Panc1 (cell line): ENCODE measurements around the gene ATXN3L. TPM values are rescaled to one million over a fixed set of nuclear protein-coding genes. Genes with fewer than 3 reads are reported as not detected.

ENCODE experiments used
- ATAC-seq: fragments of 200-7000 bp; cut with Tn5 transposase; 2 replicates; pipeline ENCODE4 v1.9.1; 2020; ENCODE audit warnings: mild to moderate bottlenecking, moderate library complexity
- BruUV-seq: library from RNA; stranded (reverse); fragments of 400-500 nt; replicated peaks from 2 replicates; lab custom pipeline; 2021; lab: Mats Ljungman, UMichigan
- CTCF ChIA-PET: fragments of 300-600 bp; sonication (Branson Sonifier 250); formaldehyde crosslinking; loops from one replicate; lab custom pipeline; 2022; ENCODE audit warnings: antibody characterized with exemption; lab: Charles Lee
- POLR2A ChIA-PET: fragments of 300-600 bp; sonication (Branson Sonifier 250); formaldehyde crosslinking; loops from one replicate; lab custom pipeline; 2022; ENCODE audit warnings: antibody characterized with exemption; lab: Charles Lee
- DNase-seq: peaks from one replicate; pipeline ENCODE4 v3.0.0-alpha.2; 2010; ENCODE audit warnings: low read depth, low spot score
- H3K27ac ChIP-seq: 2 replicates; pipeline ENCODE4 v1.5.1; 2011; ENCODE audit warnings: mild to moderate bottlenecking, low read length, inconsistent platforms
- H3K27me3 ChIP-seq: fragments of 200-500 bp; sonication (Bioruptor generic); 2 replicates; pipeline ENCODE4 v1.6.0; 2014; ENCODE audit warnings: low read length, inconsistent platforms; ENCODE audit not compliant: control insufficient read depth, insufficient read depth
- H3K36me3 ChIP-seq: fragments of 200-500 bp; sonication (Bioruptor generic); 2 replicates; pipeline ENCODE4 v1.5.1; 2014; ENCODE audit warnings: inconsistent platforms, mild to moderate bottlenecking, low read length, moderate library complexity; ENCODE audit not compliant: control insufficient read depth, insufficient read depth
- H3K4me1 ChIP-seq: 2 replicates; pipeline ENCODE4 v1.5.1; 2011; ENCODE audit warnings: inconsistent platforms, mild to moderate bottlenecking, low read length, moderate library complexity; ENCODE audit not compliant: control insufficient read depth, insufficient read depth
- H3K4me3 ChIP-seq, 2 experiments: 2 replicates each; pipeline ENCODE4 v1.5.1; 2011 to 2012; ENCODE audit warnings: low read depth in 2 of 2, low read length in 2 of 2, mild to moderate bottlenecking in 2 of 2, inconsistent platforms in 1 of 2, moderate library complexity in 1 of 2
- H3K9me3 ChIP-seq: fragments of 200-500 bp; sonication (Bioruptor generic); 2 replicates; pipeline ENCODE4 v1.5.1; 2014; ENCODE audit warnings: low read depth, mild to moderate bottlenecking, inconsistent platforms, low read length, moderate library complexity; ENCODE audit not compliant: control insufficient read depth, insufficient read depth
- CTCF ChIP-seq: fragments of 450-650 bp; IDR thresholded peaks from 2 replicates; pipeline ENCODE4 v1.5.1; 2017; ENCODE audit warnings: mild to moderate bottlenecking
- POLR2AphosphoS5 ChIP-seq: IDR thresholded peaks from 2 replicates; pipeline ENCODE4 v1.6.1; 2012; ENCODE audit warnings: mild to moderate bottlenecking, low read depth, low read length, moderate library complexity
- REST ChIP-seq, 2 experiments: IDR thresholded peaks; 2 replicates each; pipeline ENCODE4 v1.6.1; 2011 to 2012; ENCODE audit warnings: low read depth in 2 of 2, control low read depth in 1 of 2, low read length in 1 of 2, mild to moderate bottlenecking in 1 of 2, moderate library complexity in 1 of 2; ENCODE audit not compliant: insufficient read depth in 1 of 2
- SIN3A ChIP-seq: IDR thresholded peaks from 2 replicates; pipeline ENCODE4 v1.6.1; 2012; ENCODE audit warnings: low read depth, mild to moderate bottlenecking, low read length, moderate library complexity, borderline replicate concordance; ENCODE audit not compliant: insufficient read depth
- TCF7L2 ChIP-seq: IDR thresholded peaks from 2 replicates; pipeline ENCODE4 v1.6.1; 2011; ENCODE audit warnings: mild to moderate bottlenecking, low read depth, low read length, inconsistent platforms
- in situ Hi-C: cut with HindIII; loops from 2 replicates; pipeline ENCODE4 v1.10.0; 2016; ENCODE audit warnings: low sequenced_read_pairs, low pct_unique_long_range_greater_than_20kb
- intact Hi-C: fragments of 100-400 bp; cut with micrococcal nuclease; formaldehyde crosslinking; loops from one replicate; pipeline ENCODE4 v1.10.0; 2022; ENCODE audit not compliant: unreplicated experiment
- total RNA-seq: library from RNA; stranded (reverse); gene quantifications from one replicate; pipeline ENCODE4 v1.2.1, GENCODE V29; 2021; ENCODE audit not compliant: unreplicated experiment

ATXN3L gene
- total RNA-seq, 1 experiment from 2014 or later: not detected

GRCh38 chrX:13309631-13310030, 10.2 kb downstream of the ATXN3L start:
- TF ChIP-seq REST (IDR thresholded peaks at IDR 0.05; ENCODE audit: insufficient read depth in 1 of 2, low read depth in 2 of 2, low read length in 1 of 2) (no peak), POLR2AphosphoS5 (no peak), CTCF (no peak), SIN3A (no peak), TCF7L2 (no peak)
- ChIA-PET CTCF (no interaction called here), POLR2A (no interaction called here)
- in situ Hi-C loops (no loop called here), intact Hi-C loops (no loop called here)
- no peak for ATAC-seq
- no peaks in the 10 kb centered on the region for H3K4me1 ChIP-seq
- no peak for DNase-seq
- BruUV-seq: no TSS peak
- H3K36me3 ChIP-seq: no peaks in the 10 kb centered on the region
- H3K27ac ChIP-seq: no peak overlapping the region
- H3K9me3 ChIP-seq: no peaks in the 10 kb centered on the region
- H3K27me3 ChIP-seq: no peaks in the 10 kb centered on the region
- H3K4me3 ChIP-seq: no peak overlapping the region

- POLR2A ChIA-PET: no interaction called here
- no peaks in the 10 kb centered on the region for H3K27me3 ChIP-seq
- CTCF ChIA-PET: no interaction called here
- TF ChIP-seq CTCF (no peak), SIN3A (no peak), REST (IDR thresholded peaks at IDR 0.05; ENCODE audit: insufficient read depth in 1 of 2, low read depth in 2 of 2, low read length in 1 of 2) (no peak), TCF7L2 (no peak), POLR2AphosphoS5 (no peak)
- in situ Hi-C loops: no loop called here
- DNase-seq (no peak), ATAC-seq (no peak)
- no peaks in the 10 kb centered on the region for H3K4me1 ChIP-seq
- BruUV-seq: no TSS peak
- H3K4me3 ChIP-seq: no peak overlapping the region
- no peaks in the 10 kb centered on the region for H3K9me3 ChIP-seq
- intact Hi-C loops: no loop called here
- H3K36me3 ChIP-seq: no peaks in the 10 kb centered on the region
- H3K27ac ChIP-seq: no peak overlapping the region
Observed at GRCh38 chrX:13307041-13307440, 12.8 kb downstream of the ATXN3L start.
